ENCODE results near the gene BCAS1.

DNA sequence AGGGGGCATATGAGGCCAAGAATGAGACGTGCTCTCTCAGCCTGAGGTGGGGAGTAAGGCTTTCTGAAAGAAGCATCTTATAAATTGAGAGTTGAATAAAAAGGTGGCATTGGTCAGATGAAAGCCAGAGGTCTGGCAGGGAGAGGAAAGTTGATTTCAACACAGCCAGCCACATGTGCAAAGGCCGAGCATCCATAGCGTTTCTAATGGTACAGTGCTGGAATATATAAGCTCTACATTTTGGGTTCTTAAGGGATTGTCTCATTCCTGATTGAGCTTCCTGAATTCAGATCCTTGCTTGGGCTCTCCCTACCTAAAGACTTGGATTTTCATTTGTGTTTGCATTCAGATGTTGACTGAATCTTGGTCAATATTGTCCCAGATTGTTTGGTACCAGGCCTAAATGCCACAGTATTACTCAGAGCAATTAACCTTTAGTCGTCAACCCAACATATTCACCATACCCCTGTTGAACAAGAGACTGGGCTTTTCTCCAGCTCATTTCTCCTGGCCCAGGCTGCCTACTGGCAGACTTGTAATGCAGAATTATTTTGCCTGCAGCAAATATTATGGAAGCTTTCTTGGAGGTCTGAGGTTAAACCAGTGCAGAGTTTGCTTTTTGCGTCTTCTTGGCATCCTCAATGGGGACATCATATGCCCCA, 14.5 kb upstream of the BCAS1 start:
- TF ChIP-seq ZC3H10 (CRISPR knock-in tag; IDR thresholded peaks at IDR 0.05) (no peak), RARB (CRISPR knock-in tag; IDR thresholded peaks at IDR 0.05) (no peak), OSR1 (CRISPR knock-in tag; IDR thresholded peaks at IDR 0.05) (no peak), TCF4 (CRISPR knock-in tag; IDR thresholded peaks at IDR 0.05; ENCODE audit: borderline replicate concordance) (no peak), TOX (CRISPR knock-in tag; IDR thresholded peaks at IDR 0.05; ENCODE audit: borderline replicate concordance) (no peak), CSDC2 (CRISPR knock-in tag; IDR thresholded peaks at IDR 0.05) (no peak), ARNTL (CRISPR knock-in tag; IDR thresholded peaks at IDR 0.05; ENCODE audit: borderline replicate concordance, low read depth) (no peak), ISL1 (CRISPR knock-in tag; IDR thresholded peaks at IDR 0.05) (no peak)
- TF ChIP-seq, protein P1, sequence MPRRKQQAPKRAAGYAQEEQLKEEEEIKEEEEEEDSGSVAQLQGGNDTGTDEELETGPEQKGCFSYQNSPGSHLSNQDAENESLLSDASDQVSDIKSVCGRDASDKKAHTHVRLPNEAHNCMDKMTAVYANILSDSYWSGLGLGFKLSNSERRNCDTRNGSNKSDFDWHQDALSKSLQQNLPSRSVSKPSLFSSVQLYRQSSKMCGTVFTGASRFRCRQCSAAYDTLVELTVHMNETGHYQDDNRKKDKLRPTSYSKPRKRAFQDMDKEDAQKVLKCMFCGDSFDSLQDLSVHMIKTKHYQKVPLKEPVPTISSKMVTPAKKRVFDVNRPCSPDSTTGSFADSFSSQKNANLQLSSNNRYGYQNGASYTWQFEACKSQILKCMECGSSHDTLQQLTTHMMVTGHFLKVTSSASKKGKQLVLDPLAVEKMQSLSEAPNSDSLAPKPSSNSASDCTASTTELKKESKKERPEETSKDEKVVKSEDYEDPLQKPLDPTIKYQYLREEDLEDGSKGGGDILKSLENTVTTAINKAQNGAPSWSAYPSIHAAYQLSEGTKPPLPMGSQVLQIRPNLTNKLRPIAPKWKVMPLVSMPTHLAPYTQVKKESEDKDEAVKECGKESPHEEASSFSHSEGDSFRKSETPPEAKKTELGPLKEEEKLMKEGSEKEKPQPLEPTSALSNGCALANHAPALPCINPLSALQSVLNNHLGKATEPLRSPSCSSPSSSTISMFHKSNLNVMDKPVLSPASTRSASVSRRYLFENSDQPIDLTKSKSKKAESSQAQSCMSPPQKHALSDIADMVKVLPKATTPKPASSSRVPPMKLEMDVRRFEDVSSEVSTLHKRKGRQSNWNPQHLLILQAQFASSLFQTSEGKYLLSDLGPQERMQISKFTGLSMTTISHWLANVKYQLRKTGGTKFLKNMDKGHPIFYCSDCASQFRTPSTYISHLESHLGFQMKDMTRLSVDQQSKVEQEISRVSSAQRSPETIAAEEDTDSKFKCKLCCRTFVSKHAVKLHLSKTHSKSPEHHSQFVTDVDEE (CRISPR knock-in tag; IDR thresholded peaks at IDR 0.05) = no peak
- TF ChIP-seq, protein P2, sequence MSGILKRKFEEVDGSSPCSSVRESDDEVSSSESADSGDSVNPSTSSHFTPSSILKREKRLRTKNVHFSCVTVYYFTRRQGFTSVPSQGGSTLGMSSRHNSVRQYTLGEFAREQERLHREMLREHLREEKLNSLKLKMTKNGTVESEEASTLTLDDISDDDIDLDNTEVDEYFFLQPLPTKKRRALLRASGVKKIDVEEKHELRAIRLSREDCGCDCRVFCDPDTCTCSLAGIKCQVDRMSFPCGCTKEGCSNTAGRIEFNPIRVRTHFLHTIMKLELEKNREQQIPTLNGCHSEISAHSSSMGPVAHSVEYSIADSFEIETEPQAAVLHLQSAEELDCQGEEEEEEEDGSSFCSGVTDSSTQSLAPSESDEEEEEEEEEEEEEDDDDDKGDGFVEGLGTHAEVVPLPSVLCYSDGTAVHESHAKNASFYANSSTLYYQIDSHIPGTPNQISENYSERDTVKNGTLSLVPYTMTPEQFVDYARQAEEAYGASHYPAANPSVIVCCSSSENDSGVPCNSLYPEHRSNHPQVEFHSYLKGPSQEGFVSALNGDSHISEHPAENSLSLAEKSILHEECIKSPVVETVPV (CRISPR knock-in tag; IDR thresholded peaks at IDR 0.05) = no peak
- TF ChIP-seq, protein P3, sequence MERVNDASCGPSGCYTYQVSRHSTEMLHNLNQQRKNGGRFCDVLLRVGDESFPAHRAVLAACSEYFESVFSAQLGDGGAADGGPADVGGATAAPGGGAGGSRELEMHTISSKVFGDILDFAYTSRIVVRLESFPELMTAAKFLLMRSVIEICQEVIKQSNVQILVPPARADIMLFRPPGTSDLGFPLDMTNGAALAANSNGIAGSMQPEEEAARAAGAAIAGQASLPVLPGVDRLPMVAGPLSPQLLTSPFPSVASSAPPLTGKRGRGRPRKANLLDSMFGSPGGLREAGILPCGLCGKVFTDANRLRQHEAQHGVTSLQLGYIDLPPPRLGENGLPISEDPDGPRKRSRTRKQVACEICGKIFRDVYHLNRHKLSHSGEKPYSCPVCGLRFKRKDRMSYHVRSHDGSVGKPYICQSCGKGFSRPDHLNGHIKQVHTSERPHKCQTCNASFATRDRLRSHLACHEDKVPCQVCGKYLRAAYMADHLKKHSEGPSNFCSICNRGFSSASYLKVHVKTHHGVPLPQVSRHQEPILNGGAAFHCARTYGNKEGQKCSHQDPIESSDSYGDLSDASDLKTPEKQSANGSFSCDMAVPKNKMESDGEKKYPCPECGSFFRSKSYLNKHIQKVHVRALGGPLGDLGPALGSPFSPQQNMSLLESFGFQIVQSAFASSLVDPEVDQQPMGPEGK (CRISPR knock-in tag; IDR thresholded peaks at IDR 0.05; ENCODE audit: borderline replicate concordance) = no peak
